Measurements from ENCODE around the gene CARS1.

GRCh38 chr11:3086114-3086513, 28.9 kb upstream of the CARS1 start:
- TF ChIP-seq CTCF (IDR thresholded peaks at IDR 0.05) (no peak), POLR2A (IDR thresholded peaks at IDR 0.05) (no peak), POLR2AphosphoS5 (IDR thresholded peaks at IDR 0.05; ENCODE audit: insufficient read depth in 1 of 2, low read depth in 1 of 2) (no peak)

All from vagina (tissue), 2 donors.